ENCODE measurements around the gene PDE4D.

DNA sequence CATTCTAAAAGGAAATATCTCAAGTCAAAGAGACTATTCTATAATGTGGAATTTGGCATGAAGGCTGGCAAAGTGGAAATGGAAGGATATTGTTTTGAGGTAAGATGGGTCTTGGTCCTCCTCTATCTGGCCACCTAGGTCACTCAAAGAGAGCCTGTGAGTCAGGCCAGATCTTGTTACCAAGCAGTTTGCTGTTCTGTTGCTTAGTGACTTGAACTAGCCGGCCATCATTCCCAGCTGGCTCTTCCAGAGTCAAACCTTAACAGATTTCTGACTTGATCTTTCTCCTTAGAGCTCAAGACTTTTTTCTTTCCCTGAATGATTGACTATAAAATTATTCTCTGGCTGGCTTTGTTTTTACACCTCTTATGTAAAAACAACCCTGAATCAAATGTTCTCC is 136.1 kb downstream of the PDE4D start:
- TF ChIP-seq, protein P1, sequence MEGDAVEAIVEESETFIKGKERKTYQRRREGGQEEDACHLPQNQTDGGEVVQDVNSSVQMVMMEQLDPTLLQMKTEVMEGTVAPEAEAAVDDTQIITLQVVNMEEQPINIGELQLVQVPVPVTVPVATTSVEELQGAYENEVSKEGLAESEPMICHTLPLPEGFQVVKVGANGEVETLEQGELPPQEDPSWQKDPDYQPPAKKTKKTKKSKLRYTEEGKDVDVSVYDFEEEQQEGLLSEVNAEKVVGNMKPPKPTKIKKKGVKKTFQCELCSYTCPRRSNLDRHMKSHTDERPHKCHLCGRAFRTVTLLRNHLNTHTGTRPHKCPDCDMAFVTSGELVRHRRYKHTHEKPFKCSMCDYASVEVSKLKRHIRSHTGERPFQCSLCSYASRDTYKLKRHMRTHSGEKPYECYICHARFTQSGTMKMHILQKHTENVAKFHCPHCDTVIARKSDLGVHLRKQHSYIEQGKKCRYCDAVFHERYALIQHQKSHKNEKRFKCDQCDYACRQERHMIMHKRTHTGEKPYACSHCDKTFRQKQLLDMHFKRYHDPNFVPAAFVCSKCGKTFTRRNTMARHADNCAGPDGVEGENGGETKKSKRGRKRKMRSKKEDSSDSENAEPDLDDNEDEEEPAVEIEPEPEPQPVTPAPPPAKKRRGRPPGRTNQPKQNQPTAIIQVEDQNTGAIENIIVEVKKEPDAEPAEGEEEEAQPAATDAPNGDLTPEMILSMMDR (IDR thresholded peaks at IDR 0.05): no peak
- no peak for TF ChIP-seq POLR2A (IDR thresholded peaks at IDR 0.05)
